Caco-2 (cell line): ENCODE results near the gene GSG1L. TPM values are rescaled to one million over a fixed set of nuclear protein-coding genes. Genes with fewer than 3 reads are reported as not detected.

ENCODE experiments used
- BruUV-seq: library from RNA; stranded (reverse); fragments of 400-500 nt; replicated peaks from 2 replicates; lab custom pipeline; 2021; lab: Mats Ljungman, UMichigan
- CTCF ChIA-PET: fragments of 300-600 bp; sonication (Branson Sonifier 250); formaldehyde crosslinking; loops from one replicate; lab custom pipeline; 2022; ENCODE audit warnings: antibody characterized with exemption; lab: Charles Lee
- POLR2A ChIA-PET: fragments of 300-600 bp; sonication (Branson Sonifier 250); formaldehyde crosslinking; loops from one replicate; lab custom pipeline; 2022; ENCODE audit warnings: antibody characterized with exemption; lab: Charles Lee
- DNase-seq, 2 experiments: peaks; one replicate each; pipeline versions ENCODE4 v3.0.0 to v3.0.0-alpha.2; 2020 to 2022
- H3K27me3 ChIP-seq: replicated peaks from 2 replicates; pipeline ENCODE4 v1.6.0; 2011; ENCODE audit warnings: low read length; ENCODE audit not compliant: control insufficient read depth, insufficient read depth
- H3K36me3 ChIP-seq: 2 replicates; pipeline ENCODE4 v1.5.1; 2011; ENCODE audit warnings: low read length; ENCODE audit not compliant: control insufficient read depth, insufficient read depth
- H3K4me1 ChIP-seq: fragments of 250-450 bp; sonication (Bioruptor Pico); 2 replicates; pipeline ENCODE4 v1.5.1; 2020; ENCODE audit warnings: mild to moderate bottlenecking
- H3K4me3 ChIP-seq: 2 replicates; pipeline ENCODE4 v1.5.1; 2011; ENCODE audit warnings: low read depth, mild to moderate bottlenecking, control low read depth, low read length
- H3K9me3 ChIP-seq: fragments of 250-450 bp; sonication (Bioruptor Pico); 2 replicates; pipeline ENCODE4 v1.5.1; 2020; ENCODE audit warnings: mild to moderate bottlenecking, moderate library complexity
- H3K27ac Mint-ChIP-seq: one replicate; pipeline ENCODE4 v1.8.0; 2022; ENCODE audit warnings: mixed read lengths; ENCODE audit not compliant: unreplicated experiment
- H3K27me3 Mint-ChIP-seq: one replicate; pipeline ENCODE4 v1.8.0; 2022; ENCODE audit warnings: mixed read lengths; ENCODE audit not compliant: insufficient read depth, unreplicated experiment
- H3K36me3 Mint-ChIP-seq: one replicate; pipeline ENCODE4 v1.8.0; 2022; ENCODE audit warnings: mild to moderate bottlenecking, mixed read lengths; ENCODE audit not compliant: insufficient read depth, unreplicated experiment
- H3K4me1 Mint-ChIP-seq: one replicate; pipeline ENCODE4 v1.8.0; 2022; ENCODE audit warnings: low read depth, mixed read lengths; ENCODE audit not compliant: unreplicated experiment
- H3K4me3 Mint-ChIP-seq: one replicate; pipeline ENCODE4 v1.8.0; 2022; ENCODE audit warnings: mild to moderate bottlenecking, moderate library complexity, mixed read lengths; ENCODE audit not compliant: unreplicated experiment
- H3K9me3 Mint-ChIP-seq: one replicate; pipeline ENCODE4 v1.8.0; 2022; ENCODE audit warnings: mixed read lengths; ENCODE audit not compliant: unreplicated experiment
- CTCF ChIP-seq, 2 experiments: fragments of 200-600 bp in 1 of 2; IDR thresholded peaks; 1 replicate in 1 of 2; 2 replicates in 1 of 2; pipeline versions ENCODE4 v1.5.1 to v1.8.0; 2011 to 2022; ENCODE audit warnings: antibody characterized with exemption in 1 of 2, control low read depth in 1 of 2, inconsistent platforms in 1 of 2, low read depth in 1 of 2, low read length in 1 of 2, mild to moderate bottlenecking in 1 of 2, moderate library complexity in 1 of 2; ENCODE audit not compliant: insufficient read depth in 1 of 2, severe bottlenecking in 1 of 2, unreplicated experiment in 1 of 2
- intact Hi-C: fragments of 100-400 bp; cut with micrococcal nuclease; formaldehyde crosslinking; loops from one replicate; pipeline ENCODE4 v1.10.0; 2022; ENCODE audit not compliant: unreplicated experiment
- total RNA-seq: library from RNA; stranded (reverse); gene quantifications from 2 replicates; pipeline ENCODE4 v1.2.3, GENCODE V29; 2022

GSG1L gene
- total RNA-seq, 1 experiment from 2014 or later = not detected

DNA sequence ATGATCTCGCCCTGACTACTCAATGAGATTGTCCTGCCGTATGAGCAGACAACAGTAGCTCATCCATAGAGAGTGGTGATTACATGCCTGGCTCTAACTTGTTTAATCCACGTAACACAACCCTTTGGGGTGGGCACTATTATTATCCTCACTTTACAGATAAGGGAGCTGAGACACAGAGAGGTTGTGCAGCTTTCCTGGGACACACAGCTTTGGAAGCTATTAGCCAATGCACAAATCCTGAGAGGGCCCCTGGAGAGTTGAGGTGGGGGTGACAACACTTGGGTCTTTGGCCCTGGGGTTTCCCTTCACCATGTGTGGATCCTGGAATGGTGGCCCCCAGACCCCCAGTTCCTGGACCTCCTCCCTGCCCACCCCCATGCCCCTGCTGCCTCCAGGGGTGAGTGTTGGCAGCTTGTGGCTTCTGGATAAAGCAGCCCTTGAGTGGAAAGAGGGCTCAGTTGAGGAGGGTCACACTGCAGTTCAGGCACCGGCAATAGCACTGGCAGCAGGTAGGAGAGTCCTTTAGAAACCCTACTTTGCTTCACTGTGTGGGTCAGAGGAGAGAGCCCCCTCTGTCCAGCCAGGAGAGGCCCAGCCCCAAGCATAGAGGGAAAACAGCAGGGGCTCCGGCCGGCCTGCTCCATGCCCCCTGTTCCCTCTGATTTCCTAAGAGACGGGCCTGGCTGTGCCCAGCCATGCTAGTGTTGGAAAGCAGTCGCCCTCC, 282.9 kb downstream of the GSG1L start:
- intact Hi-C loops = loop anchor here (5.0 kb wide), 1 partner anchor 87 kb away; no protein-coding TSS in a partner anchor
- no peak for TF ChIP-seq CTCF (IDR thresholded peaks at IDR 0.05; ENCODE audit: insufficient read depth in 1 of 2, low read depth in 1 of 2, low read length in 1 of 2, severe bottlenecking in 1 of 2, unreplicated experiment in 1 of 2)
- ChIA-PET CTCF (interaction anchor here (1.1 to 2.5 kb wide), 4 partner anchors 87 to 290 kb away, joined by 3 to 12 read pairs (median 8); no protein-coding TSS in a partner anchor), POLR2A (no interaction called here)
- Histone ChIP-seq H3K4me1 (no peaks in the 10 kb centered on the region), H3K4me3 (no peak overlapping the region), H3K36me3 (no peaks in the 10 kb centered on the region), H3K9me3 (no peaks in the 10 kb centered on the region), H3K27me3 (no peaks in the 10 kb centered on the region)
- Mint-ChIP-seq H3K36me3 (peaks cover under 1% of the 10 kb centered on the region), H3K4me1 (no peaks in the 10 kb centered on the region), H3K9me3 (no peaks in the 10 kb centered on the region), H3K27me3 (no peaks in the 10 kb centered on the region), H3K4me3 (no peak overlapping the region), H3K27ac (no peak overlapping the region)
- DNase-seq = no peak
- no TSS peak for BruUV-seq

- intact Hi-C loops = loop anchor here (5.0 kb wide), 1 partner anchor 88 kb away; no protein-coding TSS in a partner anchor
- H3K9me3 ChIP-seq = no peaks in the 10 kb centered on the region
- Mint-ChIP-seq H3K27ac (no peak overlapping the region), H3K9me3 (no peaks in the 10 kb centered on the region), H3K4me3 (no peak overlapping the region), H3K27me3 (no peaks in the 10 kb centered on the region), H3K36me3 (peaks cover 4% of the 10 kb centered on the region), H3K4me1 (no peaks in the 10 kb centered on the region)
- H3K36me3 ChIP-seq = no peaks in the 10 kb centered on the region
- DNase-seq = peak; percentile 60 to 64
- ChIA-PET CTCF (interaction anchor here (0.6 to 2.5 kb wide), 5 partner anchors 88 to 1198 kb away, joined by 3 to 12 read pairs (median 8); no protein-coding TSS in a partner anchor), POLR2A (no interaction called here)
- BruUV-seq = no TSS peak
- TF ChIP-seq CTCF (IDR thresholded peaks at IDR 0.05; ENCODE audit: insufficient read depth in 1 of 2, low read depth in 1 of 2, low read length in 1 of 2, severe bottlenecking in 1 of 2, unreplicated experiment in 1 of 2) = peak; percentile 34 to 63
- no peaks in the 10 kb centered on the region for H3K27me3 ChIP-seq
- H3K4me3 ChIP-seq = no peak overlapping the region
- no peaks in the 10 kb centered on the region for H3K4me1 ChIP-seq
Observed at GRCh38 chr16:27779641-27780164, 283.8 kb downstream of the GSG1L start.

GRCh38 chr16:27778926-27779570, 284.5 kb downstream of the GSG1L start:
- intact Hi-C loops = no loop called here
- H3K27me3 ChIP-seq = no peaks in the 10 kb centered on the region
- ChIA-PET POLR2A (no interaction called here), CTCF (interaction anchor here (1.1 to 2.5 kb wide), 4 partner anchors 88 to 292 kb away, joined by 3 to 12 read pairs (median 8); no protein-coding TSS in a partner anchor)
- no peaks in the 10 kb centered on the region for H3K36me3 ChIP-seq
- no peak for DNase-seq
- Mint-ChIP-seq H3K4me3 (no peak overlapping the region), H3K4me1 (no peaks in the 10 kb centered on the region), H3K9me3 (no peaks in the 10 kb centered on the region), H3K27ac (no peak overlapping the region), H3K36me3 (peaks cover 4% of the 10 kb centered on the region), H3K27me3 (no peaks in the 10 kb centered on the region)
- no peaks in the 10 kb centered on the region for H3K4me1 ChIP-seq
- no peak for TF ChIP-seq CTCF (IDR thresholded peaks at IDR 0.05; ENCODE audit: insufficient read depth in 1 of 2, low read depth in 1 of 2, low read length in 1 of 2, severe bottlenecking in 1 of 2, unreplicated experiment in 1 of 2)
- no peak overlapping the region for H3K4me3 ChIP-seq
- BruUV-seq = no TSS peak
- H3K9me3 ChIP-seq = no peaks in the 10 kb centered on the region
